GM04504 (cell line): ENCODE results near the gene PLBD1.

Experiments
- DNase-seq: peaks from one replicate; pipeline ENCODE4 v3.0.0-alpha.2; 2012; ENCODE audit warnings: low read depth

PLBD1 gene, protein sequence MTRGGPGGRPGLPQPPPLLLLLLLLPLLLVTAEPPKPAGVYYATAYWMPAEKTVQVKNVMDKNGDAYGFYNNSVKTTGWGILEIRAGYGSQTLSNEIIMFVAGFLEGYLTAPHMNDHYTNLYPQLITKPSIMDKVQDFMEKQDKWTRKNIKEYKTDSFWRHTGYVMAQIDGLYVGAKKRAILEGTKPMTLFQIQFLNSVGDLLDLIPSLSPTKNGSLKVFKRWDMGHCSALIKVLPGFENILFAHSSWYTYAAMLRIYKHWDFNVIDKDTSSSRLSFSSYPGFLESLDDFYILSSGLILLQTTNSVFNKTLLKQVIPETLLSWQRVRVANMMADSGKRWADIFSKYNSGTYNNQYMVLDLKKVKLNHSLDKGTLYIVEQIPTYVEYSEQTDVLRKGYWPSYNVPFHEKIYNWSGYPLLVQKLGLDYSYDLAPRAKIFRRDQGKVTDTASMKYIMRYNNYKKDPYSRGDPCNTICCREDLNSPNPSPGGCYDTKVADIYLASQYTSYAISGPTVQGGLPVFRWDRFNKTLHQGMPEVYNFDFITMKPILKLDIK

DNA sequence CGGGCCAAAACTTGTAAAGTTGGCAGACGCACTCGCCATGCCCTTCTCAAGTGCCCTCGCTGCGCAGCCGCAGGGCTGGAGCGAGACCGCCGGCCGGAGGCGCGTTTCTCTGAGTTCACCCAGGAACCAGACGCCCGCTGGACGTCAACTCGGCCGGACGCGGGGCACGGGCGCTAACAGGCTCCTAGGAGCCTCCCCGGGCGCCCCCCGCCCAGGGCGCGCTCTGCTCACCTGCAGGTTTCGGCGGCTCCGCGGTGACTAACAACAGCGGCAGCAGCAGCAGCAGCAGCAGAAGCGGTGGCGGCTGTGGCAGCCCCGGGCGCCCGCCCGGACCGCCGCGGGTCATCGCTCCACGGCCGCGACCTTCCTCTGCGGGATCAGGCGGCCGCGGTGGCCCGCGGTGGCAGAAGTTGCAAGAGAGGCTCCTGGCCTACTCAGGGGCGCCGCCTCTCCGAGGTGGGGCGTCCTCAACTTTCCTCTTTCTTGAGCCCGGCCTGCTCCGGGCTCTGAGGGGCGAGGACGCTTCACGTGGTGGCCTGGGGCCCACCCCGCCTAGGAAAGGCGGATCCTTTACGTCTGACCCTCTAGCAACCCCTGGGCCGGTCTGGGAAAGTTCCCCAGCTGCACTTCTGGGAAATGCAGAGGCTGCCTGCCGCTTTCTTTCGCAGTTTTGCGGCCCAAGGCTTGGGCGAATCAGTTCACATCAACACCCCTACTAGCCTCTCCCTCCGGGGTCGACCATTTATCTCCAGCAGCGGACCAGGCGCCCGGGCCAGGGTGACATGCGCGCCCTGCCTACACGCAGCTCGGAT lies at the start of gene PLBD1:
TSS of gene PLBD1 (minus strand) at position 533 of the 812 bp plus-strand sequence. CDS start at position 346, 187 bp downstream.
- DNase-seq, result no peak

DNA sequence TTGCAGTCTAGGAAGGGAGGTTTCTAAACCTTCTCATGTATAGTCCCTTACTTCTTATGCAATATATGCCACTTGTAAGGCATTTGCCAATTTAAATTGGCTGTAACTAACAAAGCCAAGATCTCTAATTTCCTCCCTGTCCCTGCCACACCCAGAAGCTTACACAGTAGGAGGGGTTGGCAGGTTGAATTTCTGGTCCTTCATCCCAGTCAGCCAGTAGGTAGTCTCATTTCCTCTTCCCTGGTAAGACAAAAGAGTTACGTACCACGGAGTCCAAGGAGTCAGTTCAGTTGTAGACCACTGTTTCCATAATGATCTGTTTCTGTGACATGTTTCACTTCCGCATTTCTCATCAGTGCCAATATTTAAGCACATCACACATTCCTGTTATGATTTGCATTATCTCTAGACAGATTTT lies 47.0 kb upstream of the PLBD1 start:
- no peak for DNase-seq

DNA sequence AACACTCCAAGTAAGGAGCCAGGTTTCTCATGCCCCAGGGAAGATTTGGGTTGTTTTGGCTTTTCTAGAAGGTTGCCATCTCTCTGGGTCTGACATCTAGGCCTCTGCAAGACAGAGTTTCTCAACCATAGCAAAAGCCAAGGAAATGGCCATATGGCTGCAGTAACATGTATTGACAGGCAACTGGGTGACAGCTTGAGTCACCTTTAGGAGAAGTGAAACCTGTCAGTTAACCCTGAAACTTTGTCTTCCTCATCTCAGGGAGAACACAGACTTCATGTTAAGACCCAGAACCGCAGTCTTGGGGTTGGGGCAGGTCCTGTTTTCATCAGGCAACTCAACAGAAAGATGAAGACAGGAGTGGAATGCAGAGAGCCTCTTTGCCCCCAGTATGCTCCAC lies 46.0 kb upstream of the PLBD1 start:
- no peak for DNase-seq

DNA sequence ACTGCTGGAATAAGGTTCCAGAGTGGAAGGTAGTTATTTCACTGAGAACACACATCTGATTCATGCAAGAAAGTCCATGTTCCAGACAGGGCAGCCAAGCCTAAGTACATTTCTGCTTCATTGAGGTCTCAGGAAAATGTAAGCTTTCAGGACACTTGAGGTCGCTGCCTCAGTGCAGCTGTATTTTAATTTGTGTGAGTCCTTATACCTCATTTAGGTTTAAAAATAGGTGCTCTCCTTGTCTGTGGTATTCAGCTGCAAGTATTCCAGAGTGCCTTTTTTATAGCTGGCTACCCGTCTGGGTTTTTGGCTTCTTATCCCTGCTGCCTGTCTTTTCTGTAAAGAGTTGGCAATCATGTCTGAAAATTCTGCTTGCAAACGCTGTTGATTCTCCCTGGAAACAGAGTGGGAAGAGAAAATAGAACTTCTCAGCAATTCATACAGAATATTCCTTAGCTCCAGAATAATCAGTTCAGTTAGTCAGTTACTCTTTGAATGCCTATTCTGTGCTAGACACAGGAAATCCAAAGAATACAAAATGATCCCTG lies 45.3 kb upstream of the PLBD1 start:
- no peak for DNase-seq

DNA sequence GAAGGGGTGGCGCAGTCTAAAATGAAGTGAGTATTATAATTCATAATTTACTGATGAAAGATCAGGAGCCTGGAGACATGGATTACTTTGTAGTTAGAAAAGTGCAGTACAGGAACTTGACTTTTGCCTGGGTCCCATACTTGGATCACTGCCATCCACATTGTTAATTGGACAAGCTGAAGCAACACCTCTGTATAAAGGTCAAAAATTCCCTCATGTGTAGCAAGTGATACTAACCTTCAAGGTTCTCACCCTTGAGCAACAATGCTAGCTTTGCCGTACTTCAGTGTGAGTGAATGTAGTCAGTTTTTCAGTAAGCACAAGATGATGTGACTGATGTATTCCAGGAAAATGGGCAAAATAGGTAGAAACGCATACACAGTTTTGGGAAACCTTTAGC lies 44.6 kb upstream of the PLBD1 start:
- no peak for DNase-seq

DNA sequence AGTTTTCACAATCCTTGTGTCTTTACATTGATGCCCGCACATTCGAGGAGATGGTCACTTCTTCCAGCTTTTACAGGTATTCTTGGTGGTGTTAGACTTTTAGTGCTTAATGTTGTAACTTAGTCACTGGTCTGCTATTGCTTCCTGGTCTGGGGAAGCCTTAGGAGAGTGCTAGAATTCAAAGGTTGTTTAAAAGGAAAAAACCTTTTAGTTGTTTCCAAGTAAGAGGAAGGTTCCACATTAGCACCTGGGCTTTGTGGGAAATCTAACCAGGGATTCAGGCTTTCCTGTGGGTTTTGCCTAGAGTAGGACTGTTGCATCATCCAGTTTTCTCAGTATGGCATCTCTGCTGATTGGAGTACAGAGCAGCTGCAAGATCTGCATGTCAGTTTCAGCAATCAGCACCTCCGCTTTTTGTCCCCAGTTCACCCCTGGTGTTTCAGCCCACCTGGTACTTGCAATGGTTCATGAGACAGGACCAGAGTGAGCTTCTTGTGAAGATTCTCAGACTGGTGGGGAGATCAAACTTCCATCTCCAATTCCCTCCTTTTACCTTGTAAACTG lies 44.0 kb upstream of the PLBD1 start:
- no peak for DNase-seq

DNA sequence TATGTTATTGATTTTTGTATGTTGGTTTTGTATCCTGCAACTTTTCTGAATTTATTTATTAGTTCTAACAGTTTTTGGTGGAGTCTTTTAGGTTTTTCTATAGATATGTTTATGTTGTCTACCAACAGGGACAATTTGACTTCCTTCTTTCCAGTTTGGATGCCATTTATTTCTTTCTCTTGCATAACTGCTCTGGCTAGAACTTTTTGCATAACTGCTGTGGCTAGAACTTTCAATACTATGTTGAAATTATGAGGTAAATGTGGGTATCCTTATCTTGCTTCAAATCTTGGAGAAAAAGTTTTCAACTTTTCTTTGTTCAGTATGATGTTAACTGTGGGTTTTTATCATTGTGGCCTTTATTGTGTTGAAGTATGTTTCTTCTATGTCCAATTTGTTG lies 39.9 kb upstream of the PLBD1 start:
- DNase-seq, result no peak

DNA sequence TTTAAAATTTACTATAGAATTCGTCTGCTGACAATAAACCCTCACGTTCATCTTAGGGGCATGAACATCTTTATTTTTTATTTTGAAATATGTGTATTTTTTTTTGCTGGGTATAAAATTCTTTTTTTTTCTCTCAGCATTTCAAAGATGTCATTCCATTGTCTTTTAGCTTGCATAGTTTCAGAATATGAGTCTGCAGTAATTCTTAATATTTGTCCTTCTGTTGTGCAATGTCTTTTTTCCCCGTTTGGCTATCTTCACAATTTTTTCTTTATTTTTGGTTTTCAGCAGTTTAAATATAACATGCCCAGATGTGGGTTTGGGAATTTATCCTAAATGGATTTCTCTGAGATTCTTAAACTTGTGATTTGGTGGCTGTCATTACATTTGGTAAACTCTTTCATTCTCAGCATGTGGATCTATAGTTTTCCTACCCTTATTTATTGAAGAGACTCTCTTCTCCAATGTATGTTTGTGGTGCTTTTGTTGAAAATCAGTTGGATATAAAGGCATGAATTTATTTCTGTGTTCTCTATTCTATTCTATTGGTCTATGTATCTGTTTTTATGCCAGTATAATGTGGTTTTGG lies 37.8 kb upstream of the PLBD1 start:
- DNase-seq, result no peak

DNA sequence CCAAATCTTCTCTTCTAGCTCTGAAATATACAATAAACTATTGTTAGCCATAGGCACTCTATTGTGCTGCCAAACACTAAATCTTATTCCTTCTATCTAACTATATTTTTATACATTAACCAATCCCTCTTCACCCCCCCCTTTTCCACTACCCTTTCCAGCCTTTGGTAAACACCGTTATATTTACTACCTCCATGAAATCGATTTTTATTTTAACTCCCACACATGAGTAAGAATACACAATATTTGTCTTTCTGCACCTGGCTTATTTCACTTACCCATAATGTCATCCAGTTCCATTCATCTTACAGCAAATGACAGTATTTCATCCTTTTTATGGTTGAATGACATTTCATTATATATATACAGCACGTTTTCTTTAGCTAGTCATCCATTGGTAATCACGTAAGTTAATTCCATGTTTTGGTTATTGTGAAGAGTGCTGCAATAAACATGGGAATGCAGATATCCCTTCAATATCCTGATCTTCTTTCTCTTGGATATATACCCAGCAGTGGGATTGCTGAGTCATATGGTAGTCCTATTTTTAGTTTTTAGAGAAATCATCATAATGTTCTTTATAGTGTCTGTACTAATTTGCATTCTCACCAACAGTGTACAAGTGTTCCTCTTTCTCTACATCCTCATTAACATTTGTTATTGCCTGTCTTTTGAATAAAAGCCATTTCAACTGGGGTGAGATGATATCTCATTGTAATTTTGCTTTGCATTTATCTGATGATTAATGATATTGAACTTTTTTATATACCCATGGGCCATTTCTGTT lies 34.2 kb upstream of the PLBD1 start:
- DNase-seq, result no peak

DNA sequence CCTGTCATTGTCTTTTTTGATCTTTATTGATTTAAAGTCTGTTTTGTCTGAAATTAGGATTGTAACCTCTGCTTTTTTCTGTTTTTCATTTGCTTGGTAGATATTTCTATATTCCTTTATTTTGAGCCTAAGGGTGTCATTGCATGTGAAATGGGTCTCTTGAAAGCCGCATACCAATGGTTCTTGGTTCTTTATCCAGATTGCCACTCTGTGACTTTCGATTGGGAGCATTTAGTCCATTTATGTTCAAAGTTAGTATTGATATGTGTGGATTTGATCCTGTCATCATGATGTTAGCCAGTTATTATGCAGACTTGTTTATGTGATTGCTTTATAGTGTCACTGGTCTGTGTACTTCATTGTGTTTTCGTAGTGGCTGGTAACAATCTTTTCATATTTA lies 29.8 kb upstream of the PLBD1 start:
- no peak for DNase-seq

DNA sequence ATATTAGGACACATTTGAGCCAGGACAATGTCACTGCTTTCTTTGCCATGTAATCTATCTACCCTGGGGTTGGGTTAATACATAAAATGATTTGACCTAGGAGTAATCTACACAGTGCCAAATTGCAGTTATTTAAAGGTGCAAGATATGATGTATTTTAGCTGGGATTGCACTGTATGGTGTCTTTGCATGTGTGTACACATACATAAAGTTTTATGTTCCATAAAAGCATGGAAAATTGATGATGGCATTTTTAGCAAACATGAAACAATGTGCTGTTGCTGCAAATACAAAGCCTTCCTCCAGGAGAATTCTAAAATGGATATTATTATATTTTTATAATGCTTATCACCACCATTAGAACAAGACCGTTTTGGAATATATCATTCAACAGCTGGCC lies 24.0 kb upstream of the PLBD1 start:
- no peak for DNase-seq

DNA sequence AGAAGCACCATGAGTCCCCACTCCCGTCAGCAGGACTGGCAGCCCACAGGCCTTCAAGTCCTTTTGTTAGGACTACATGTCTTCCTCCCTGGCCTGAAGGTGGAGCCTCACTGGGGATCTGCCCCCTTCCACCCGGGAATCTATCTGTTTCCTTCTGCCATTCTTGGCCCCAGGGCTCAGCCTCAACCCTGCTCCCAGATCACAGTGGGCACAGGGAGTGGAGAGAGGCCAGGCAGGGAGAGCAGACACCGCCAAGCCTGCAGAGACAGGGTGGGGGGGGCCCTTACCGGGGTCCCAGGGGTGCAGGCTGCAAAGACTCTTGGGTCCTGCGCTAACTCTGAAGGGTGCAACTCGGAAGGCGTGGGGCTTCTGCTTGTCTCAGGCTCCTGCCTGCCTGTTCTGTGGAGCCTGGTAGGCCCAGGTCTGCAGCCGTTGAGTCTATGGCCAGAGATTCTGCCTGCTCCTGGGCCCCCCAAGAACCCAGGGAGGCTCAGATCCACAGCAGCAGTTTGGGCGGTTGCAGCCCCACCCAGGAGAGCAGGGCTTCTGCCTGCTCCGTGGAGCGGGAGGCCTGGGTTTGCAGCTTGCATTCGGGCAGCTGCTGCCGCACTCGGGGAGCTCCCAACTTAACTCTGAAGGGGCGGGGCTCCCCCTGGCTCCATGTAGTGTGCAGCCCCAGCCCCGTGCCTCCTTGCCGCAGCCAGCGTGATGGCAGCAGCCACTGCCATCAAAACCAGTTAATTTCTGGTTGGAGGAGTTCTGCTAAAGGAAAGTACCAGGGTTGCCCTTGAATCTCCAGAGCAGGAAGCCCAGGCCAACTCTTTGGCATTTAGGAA lies 21.7 kb upstream of the PLBD1 start:
- no peak for DNase-seq

DNA sequence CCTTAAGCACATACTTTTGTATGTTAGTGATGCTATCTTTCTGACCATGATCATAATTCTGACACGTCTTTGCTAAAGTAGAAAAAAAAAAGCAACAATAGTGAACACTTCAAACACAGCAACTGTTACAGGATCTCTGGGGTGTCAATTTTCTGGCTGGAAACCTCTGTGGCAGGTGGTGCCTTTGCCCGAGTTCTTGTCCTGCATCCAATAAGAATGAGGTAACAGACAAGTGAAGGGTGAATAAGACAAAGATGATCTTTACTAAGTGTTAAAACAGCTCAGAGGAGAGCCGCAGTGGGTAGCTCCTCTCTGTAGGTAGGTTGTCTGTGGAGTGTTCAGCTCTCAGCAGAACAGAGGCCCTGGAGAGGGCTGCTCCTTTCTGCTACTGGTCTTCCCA lies 20.9 kb upstream of the PLBD1 start:
- no peak for DNase-seq

DNA sequence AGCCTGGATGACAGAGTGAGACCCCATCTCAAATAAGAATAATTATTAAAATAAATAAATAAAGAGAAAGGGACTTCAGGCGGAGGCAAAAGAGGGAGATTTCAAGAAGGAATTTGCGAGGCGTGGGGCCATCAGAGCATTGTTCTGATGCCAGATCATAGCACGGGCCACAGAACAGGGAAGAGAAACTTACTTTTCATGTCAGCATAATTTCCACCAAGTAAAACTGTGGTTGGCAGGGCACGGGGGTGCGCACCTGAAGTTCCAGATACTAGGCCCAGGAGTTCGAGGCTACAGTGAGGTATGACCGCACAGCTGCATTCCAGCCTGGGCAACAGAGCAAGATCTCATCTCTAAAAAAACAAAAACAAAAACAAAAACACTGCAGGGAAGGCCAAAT lies 11.0 kb upstream of the PLBD1 start:
- no peak for DNase-seq

DNA sequence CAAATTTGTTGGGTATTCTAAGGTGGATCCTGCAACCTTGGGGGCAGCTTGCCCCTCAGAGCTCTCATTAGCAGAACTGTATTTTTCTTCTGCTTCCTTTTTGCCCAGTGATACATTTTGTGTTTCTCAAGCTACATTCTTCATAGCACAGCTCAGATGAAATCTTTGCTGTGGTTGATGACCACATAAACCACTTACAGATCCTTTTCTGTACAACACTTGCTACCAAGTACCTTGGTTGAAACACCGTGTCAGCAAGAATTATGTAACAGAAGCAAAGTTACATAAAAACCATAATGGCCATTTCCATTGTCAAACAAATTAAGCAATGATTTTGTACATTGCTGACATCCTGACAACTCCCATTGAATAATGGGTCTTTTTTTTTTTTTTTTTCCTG lies 9.7 kb upstream of the PLBD1 start:
- no peak for DNase-seq

DNA sequence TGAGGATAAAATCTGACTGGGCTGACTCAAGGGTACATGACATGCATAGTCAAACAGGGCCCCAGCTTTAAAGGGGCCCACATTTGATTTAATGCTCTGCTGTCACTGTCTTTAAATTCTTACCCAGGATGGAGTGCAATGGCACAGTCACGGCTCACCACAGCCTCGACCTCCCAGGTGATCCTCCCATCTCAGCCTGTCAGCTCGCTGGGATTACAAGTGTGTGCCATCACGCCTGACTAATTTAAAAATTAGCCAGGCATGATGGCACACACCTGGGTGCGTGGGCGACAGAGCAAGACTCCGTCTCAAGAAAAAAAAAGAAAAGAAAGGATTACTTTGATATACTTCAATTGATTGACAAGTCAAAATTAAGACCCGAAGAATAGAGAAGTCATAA lies 9.2 kb upstream of the PLBD1 start:
- DNase-seq, result no peak

DNA sequence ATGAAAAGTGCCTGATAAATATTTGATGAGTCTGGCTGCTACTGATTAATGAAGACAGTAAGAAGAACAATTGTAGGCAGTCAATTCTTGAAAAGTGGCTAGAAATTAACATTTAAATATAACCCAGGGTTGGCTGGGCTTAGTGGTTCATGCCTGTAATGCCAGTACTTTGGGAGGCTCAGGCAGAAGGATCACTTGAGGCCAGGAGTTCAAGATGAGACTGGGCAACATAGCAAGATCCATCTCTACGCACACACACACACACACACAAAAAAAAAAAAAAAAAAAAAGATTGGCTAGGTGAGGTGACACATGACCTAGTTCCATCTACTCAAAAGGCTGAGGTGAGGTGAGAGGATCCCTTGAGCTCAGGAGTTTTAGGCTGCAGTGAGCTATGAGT lies 7.9 kb upstream of the PLBD1 start:
- DNase-seq, result no peak

DNA sequence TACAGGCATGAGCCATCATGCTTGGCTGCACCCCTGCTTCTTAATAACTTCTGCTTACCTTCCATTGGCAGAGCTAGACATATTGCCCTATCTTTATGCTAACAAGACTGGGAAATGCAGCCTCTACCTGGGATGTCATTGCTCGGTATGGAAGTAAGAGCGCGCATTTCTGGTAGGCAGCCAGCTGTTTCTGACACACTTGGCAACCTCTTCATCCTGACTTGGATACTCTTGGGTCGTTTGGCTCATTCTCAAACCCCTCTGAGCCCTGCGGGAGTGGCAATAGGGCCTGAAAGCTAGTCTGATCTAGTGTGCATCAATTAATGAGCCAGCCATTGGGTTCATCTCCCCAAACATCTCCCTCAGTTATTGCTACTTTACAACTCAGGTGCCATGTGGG lies 5.4 kb upstream of the PLBD1 start:
- DNase-seq, result no peak

DNA sequence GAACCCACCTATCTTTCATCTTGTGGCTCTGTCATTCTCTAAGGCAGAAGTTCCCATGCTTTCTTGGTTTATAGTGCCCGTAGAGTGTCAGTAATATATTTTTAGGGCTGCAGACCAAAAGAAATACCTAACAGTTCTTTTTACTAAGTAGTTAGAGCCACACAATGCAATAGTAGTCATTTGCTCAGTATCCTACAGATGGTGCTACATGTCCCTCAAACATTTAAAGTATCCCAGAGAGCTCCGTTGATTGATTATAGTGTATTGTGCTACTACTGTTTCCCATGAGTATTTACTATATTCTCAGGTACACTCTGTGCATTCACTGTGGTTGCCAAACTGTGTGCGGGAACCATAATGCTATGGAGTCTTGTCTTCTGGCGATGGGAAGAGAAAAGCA lies 4.7 kb upstream of the PLBD1 start:
- no peak for DNase-seq

DNA sequence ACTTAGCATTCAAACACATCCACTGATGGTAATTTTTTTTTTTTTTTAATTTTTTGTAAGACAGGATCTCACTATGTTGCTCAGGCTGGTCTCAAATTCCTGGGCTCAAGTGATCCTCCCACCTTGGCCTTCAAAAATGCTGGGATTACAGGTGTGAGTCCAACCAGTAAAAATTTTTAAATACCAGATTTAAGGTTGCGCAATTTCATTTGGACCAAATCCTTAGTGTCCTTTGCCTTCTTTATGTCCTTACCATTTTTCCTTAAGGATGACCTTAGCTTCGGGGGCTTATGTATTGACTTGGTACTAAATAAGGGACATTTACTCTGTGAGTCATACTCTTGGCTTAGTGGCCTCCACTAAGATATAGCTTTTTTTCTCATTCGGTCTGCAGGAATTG lies 4.1 kb upstream of the PLBD1 start:
- no peak for DNase-seq
